ENCODE data around the gene PHACTR1.

GRCh38 chr6:13285705-13286104 is 569.1 kb downstream of the PHACTR1 start:
- TF ChIP-seq, protein P1, sequence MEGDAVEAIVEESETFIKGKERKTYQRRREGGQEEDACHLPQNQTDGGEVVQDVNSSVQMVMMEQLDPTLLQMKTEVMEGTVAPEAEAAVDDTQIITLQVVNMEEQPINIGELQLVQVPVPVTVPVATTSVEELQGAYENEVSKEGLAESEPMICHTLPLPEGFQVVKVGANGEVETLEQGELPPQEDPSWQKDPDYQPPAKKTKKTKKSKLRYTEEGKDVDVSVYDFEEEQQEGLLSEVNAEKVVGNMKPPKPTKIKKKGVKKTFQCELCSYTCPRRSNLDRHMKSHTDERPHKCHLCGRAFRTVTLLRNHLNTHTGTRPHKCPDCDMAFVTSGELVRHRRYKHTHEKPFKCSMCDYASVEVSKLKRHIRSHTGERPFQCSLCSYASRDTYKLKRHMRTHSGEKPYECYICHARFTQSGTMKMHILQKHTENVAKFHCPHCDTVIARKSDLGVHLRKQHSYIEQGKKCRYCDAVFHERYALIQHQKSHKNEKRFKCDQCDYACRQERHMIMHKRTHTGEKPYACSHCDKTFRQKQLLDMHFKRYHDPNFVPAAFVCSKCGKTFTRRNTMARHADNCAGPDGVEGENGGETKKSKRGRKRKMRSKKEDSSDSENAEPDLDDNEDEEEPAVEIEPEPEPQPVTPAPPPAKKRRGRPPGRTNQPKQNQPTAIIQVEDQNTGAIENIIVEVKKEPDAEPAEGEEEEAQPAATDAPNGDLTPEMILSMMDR (conservative IDR thresholded peaks at IDR 0.05 in 1 of 2, IDR thresholded peaks at IDR 0.05 in 1 of 2; ENCODE audit: low read depth in 1 of 2, low read length in 2 of 2) = no peak
- no peak for TF ChIP-seq EZH2 (IDR thresholded peaks at IDR 0.05; ENCODE audit: low read length, missing control alignments)

Data from fibroblast of lung (primary cell).